Measurements from ENCODE around the gene YAP1.

DNA sequence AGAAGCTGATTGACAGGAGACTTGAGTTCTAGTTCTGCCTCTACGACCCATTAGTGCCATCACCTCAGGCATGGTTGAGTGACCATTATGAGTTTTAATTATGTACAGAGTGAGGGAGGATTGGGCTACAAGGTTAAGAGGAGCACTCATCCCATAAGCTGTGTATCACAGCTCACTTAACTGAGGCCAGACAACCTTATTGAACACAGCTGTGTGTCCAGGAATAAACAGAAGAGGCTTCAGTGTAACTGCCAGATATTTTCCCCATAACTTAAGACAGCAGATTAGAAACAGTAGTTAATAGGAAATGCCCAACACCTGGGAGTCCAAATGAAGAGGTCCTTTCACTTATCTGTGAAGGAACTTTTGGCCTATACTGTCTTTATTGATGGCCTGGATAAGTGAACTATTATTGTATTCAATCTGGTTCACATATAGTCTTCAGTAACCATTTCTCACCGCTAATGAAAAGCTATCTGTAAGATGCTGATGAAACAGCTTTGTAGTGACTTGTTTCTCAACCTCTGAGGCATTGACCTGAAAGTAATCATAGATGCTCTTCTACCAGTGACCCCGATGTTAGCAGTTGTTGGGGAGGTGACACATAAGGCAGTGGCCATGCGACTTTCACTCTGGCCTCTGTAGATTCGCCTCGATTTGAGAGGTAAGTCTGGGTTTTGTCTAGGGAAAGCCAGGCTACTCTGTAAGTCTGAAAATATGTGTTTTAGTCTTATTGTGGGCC is 41.7 kb downstream of the YAP1 start:
- TF ChIP-seq CTCF (IDR thresholded peaks at IDR 0.05; ENCODE audit: poor library complexity) (no peak), EZH2phosphoT487 (IDR thresholded peaks at IDR 0.05; ENCODE audit: low read depth, severe bottlenecking, unreplicated experiment) (no peak)
